ENCODE measurements around the gene GLTP.

DNA sequence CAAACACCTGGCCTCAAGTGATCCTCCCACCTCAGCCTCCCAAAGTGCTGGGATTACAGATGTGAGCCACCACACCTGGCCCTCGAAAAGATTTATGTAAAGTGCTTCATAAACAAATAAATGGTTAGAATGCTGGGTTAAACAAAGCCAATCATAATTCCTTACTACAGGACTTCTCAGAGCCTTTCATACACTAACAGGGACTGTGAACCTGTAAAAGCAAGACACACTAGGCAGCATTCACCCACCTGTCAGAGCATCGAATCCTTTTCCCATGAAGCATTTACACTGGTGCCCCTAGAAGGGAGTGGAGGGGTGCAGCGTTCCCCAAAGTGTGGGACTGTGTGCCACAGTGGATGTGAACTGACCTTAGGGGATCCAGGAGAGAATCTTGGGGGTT, 76.7 kb downstream of the GLTP start:
- TF ChIP-seq BACH2 (CRISPR knock-in tag; IDR thresholded peaks at IDR 0.05; ENCODE audit: borderline replicate concordance) (no peak), RARB (CRISPR knock-in tag; IDR thresholded peaks at IDR 0.05) (no peak), ZFP30 (CRISPR knock-in tag; IDR thresholded peaks at IDR 0.05) (no peak), OSR1 (CRISPR knock-in tag; IDR thresholded peaks at IDR 0.05) (no peak)
- TF ChIP-seq, protein P1, sequence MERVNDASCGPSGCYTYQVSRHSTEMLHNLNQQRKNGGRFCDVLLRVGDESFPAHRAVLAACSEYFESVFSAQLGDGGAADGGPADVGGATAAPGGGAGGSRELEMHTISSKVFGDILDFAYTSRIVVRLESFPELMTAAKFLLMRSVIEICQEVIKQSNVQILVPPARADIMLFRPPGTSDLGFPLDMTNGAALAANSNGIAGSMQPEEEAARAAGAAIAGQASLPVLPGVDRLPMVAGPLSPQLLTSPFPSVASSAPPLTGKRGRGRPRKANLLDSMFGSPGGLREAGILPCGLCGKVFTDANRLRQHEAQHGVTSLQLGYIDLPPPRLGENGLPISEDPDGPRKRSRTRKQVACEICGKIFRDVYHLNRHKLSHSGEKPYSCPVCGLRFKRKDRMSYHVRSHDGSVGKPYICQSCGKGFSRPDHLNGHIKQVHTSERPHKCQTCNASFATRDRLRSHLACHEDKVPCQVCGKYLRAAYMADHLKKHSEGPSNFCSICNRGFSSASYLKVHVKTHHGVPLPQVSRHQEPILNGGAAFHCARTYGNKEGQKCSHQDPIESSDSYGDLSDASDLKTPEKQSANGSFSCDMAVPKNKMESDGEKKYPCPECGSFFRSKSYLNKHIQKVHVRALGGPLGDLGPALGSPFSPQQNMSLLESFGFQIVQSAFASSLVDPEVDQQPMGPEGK (CRISPR knock-in tag; IDR thresholded peaks at IDR 0.05; ENCODE audit: borderline replicate concordance) = no peak
- TF ChIP-seq, protein P2, sequence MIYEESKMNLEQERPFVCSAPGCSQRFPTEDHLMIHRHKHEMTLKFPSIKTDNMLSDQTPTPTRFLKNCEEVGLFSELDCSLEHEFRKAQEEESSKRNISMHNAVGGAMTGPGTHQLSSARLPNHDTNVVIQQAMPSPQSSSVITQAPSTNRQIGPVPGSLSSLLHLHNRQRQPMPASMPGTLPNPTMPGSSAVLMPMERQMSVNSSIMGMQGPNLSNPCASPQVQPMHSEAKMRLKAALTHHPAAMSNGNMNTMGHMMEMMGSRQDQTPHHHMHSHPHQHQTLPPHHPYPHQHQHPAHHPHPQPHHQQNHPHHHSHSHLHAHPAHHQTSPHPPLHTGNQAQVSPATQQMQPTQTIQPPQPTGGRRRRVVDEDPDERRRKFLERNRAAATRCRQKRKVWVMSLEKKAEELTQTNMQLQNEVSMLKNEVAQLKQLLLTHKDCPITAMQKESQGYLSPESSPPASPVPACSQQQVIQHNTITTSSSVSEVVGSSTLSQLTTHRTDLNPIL (CRISPR knock-in tag; IDR thresholded peaks at IDR 0.05; ENCODE audit: low read depth) = no peak

Data from SK-N-SH treated with all-trans-retinoic acid at 6 μM for 48 hours (cell line).